ENCODE data around the gene PHF21A.

Gene PHF21A

DNA sequence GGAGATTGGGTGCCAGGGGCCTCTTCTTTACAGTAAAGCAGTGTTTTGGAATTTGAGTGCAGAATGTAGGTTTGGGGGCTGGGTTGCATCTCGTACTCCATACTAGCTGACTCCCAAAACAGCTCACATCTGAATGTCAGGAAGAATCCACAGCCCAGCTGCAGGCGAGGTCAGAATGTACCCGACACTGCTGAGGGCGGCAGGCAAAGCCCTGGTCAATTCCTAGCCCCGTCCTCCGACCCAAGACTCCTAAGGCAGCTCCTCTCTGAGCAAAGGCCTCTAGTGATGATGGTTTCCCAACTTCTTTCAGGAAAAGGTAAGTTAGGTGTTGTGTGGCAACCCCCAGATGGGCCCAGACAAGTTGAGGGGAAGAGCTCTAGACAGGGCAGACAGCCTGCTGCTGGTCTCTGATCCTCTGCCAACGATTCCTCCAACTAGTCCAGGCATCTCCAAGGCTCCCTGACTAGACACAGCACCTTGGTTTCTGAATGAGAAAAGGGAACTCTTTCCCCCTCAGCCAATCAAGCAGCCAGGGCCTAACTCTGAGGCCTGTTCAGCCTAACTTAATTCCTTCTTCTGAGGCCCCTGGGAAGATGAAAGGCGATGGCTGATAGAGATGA lies 190.2 kb downstream of the PHF21A start:
- DNase-seq, result no peak

DNA sequence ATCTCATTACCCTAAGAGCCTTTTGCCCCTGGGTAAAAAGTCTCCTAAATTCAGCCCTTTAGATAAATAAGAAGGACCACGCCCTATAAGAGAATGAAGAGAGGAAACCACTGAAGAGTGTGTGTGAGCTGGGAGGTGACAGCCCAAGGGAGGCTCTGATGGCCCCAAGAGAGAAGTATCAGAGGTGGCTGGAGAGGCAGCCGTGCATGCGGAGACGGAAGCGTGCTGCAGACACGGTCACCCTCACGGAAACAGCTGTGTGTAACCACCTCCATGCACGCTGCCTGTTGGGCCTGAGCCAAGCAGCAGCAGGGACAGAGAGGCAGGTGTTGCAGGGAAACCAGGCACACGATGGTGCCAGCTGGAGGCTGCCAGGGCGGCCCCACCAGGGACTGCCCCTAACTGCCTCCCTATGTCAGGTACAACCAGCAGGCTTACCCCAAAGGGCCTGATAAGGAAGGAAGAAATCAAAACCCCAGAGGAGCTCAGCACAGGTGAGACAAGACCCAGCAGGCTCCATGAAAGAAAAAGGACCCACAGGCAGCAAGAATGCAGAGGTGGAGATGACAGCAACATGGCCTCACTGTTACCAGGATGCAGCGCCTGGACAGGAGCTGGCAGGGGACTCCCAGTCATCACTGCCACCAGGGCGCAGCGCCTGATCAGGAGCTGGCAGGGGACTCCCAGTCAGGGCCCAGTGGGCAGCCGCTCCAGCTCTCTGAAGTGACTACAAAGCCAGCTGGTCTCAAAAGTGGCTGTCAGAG lies 191.0 kb downstream of the PHF21A start:
- DNase-seq, result no peak

DNA sequence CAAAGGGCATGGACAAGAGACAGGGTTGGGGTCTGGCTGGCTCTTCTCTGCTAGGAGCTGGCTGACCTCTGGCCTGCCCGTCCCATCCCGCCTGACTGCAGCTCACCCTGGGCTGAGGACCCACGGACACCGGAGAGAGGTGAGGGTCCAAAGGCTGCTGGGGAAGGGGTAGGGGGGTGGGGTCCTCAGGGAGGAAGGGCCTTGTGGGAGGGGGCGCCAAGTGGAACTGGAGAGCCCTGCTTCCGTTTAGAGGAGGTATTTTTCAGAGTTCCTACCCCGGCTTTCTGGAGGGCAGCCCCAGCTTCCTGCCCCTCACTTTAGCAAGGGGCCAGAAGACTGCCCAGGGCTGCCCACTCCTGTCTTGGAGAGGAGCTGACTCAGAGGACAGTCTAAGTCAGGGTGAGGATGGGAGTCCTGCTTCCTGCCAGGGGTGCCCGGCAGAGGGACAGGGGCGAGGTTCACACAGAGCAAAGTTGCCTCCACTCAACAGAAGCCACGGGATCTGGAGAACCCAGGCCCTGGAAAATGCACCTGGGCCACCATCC lies 191.7 kb downstream of the PHF21A start:
- no peak for DNase-seq

DNA sequence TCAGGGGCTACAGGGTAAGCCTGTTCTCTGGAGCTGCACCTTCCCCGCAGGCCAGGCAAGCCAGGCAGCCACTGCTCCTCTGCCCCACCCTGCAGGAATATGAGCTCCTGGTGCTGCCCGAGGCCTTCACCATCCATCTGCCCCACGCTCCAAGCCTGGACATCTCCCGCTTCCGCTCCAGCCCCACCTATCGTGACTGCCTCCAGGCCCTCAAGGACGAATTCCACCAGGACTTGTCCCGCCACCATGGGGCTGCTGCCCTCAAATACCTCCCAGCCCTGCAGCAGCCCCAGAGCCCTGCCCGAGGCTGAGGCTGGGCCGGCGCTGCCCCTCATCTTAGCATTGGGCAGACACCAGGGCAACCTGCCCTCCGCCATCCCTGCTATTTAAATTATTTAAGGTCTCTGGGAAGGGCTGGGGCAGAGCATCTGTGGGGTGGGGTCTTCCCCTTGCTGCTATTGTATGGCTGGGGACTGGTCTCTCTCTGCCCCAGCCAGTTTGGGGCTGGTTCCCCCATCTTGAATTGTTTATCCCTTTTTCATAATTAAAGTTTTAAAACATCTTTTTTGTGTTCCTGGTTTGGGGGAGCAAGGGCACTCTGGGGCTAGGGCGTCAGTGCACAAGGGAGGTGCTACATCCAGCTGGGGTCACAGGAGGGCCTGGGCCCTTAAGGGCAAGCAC lies 192.6 kb downstream of the PHF21A start:
- DNase-seq, result no peak

DNA sequence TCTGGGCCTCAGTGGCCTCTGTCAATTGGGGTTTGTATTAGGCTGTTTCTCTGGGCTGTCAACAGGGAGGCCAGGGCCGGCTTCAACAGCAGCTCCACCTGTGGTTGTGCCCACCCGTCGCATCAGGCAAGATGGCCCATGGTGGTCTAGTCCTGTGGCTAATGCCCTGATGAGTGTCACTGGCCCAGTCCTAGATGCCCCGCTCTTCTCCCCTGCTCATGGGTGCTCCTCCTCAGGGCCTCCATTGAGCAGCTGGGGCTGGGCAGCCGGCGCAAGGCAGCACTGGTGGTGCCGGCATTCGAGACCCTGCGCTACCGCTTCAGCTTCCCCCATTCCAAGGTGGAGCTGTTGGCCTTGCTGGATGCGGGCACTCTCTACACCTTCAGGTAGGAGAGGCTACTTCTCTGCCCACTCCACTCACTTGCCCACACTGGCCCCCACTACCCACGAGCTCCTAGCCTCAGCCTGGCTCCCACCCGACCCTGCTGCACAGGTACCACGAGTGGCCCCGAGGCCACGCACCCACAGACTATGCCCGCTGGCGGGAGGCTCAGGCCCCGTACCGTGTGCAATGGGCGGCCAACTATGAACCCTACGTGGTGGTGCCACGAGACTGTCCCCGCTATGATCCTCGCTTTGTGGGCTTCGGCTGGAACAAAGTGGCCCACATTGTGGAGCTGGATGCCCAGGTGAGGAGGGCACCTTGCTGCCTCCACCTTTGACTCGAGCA lies 193.4 kb downstream of the PHF21A start:
- no peak for DNase-seq

DNA sequence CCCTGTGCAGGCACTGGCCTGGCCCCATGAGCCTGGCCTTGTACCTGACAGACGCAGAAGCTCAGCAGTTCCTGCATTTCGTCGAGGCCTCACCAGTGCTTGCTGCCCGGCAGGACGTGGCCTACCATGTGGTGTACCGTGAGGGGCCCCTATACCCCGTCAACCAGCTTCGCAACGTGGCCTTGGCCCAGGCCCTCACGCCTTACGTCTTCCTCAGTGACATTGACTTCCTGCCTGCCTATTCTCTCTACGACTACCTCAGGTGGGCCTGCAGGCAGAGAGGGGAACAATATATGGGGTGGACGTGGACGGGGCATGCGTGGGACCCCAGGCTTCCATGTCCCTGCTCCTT lies 193.9 kb downstream of the PHF21A start:
- DNase-seq, result no peak

DNA sequence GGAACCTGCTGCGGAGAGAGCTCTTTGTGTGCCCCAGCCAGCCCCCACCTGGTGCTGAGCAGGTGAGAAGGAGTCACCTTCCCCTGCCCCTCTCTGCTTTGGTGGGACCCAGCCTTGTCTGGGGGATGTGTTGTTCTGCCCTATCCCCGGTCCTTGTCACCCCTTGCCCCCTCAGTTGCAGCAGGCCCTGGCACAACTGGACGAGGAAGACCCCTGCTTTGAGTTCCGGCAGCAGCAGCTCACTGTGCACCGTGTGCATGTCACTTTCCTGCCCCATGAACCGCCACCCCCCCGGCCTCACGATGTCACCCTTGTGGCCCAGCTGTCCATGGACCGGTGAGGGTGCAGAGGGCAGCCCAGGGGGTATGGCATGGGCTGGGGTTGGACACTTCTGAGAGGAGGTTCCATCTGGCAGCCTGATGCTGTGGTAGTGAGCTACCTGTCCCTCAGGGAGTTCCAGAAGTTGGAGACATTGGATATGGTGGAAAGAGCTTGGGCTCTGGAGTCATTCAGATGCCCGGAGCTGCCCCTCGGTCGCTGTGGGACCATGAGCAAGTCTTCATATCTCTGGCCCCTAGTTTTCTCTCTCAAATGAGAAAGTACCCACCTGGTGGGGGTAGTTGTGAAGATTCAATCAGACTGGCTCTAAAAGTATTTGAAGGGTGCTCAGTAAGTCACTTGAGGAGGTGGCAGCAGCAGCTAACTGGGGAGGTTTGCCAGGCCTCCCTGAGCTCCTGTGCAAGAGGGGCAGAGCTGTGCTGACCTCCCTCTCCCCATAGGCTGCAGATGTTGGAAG lies 194.5 kb downstream of the PHF21A start:
- no peak for DNase-seq

DNA sequence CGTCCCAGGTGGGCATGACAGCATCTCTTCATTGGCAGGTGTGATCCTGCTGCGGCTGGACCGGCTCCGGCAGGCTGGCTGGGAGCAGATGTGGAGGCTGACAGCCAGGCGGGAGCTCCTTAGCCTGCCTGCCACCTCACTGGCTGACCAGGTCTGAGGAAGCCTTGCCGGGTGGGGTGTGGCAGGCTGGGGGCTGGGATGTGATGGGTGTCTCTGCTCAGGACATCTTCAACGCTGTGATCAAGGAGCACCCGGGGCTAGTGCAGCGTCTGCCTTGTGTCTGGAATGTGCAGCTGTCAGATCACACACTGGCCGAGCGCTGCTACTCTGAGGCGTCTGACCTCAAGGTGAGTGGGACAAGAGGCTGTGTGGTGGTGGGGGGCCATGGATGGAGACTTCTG lies 195.3 kb downstream of the PHF21A start:
- no peak for DNase-seq

DNA sequence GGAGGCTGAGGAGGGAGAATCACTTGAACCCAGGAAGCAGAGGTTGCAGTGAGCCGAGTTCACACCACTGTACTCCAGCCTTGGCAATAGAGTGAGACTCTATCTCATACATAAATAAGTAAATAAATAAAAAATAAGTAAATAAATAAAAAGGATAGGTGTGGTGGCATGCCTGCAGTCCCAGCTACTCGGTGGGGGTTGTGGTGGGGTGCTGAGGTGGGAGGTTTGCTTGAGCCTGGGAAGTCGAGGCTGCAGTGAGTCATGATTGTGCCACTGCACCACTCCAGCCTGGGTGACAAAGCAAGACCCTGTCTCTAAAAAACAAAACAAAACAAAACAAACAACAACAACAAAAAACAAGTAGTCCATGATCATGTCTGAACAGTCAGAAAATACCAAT lies 195.7 kb downstream of the PHF21A start:
- DNase-seq, result no peak

DNA sequence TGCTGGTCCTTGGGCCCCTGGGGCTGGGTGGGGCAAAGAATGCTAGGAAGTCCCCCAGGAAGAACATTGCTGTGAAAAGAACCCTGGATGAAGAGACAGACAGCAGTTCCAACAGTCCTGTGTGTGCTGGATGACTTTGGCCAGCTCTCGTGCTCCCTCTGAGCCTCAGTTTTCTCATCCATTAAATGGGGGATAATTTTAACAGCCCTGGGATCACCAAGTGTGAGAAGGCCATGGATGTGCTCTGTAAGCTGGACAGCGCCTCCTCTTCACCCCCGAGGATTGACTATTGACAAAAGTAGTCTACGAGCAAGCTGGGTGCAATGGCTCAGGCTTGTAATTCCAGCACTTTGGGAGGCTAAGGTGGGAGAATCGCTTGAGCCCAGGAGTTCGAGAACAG lies 196.3 kb downstream of the PHF21A start:
- no peak for DNase-seq

DNA sequence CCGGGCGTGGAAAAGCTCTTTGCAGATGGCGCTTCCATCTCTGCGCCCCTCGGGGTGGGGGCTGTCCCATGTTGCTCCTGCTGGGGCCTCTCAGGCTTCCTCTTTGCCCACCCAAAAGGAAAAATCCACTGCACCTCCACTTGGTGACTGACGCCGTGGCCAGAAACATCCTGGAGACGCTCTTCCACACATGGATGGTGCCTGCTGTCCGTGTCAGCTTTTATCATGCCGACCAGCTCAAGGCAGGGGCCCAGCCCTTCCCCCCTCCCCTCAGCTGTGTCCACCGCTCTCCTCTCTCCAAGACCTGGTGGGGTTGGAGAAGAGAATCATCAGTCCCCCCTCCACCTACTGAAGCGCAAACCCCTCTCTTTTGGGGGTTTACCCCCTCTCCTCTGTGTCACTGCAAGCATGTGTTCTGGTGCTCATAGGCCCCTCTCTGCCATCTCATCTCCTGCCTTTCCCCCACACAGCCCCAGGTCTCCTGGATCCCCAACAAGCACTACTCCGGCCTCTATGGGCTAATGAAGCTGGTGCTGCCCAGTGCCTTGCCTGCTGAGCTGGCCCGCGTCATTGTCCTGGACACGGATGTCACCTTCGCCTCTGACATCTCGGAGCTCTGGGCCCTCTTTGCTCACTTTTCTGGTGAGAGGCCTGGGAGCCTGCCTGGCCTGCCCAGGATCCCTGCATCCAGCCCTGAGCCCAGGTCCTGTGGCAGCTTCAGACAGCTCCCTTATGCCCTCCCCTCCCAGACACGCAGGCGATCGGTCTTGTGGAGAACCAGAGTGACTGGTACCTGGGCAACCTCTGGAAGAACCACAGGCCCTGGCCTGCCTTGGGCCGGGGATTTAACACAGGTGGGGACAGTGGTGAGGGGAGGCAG lies 197.0 kb downstream of the PHF21A start:
- no peak for DNase-seq

DNA sequence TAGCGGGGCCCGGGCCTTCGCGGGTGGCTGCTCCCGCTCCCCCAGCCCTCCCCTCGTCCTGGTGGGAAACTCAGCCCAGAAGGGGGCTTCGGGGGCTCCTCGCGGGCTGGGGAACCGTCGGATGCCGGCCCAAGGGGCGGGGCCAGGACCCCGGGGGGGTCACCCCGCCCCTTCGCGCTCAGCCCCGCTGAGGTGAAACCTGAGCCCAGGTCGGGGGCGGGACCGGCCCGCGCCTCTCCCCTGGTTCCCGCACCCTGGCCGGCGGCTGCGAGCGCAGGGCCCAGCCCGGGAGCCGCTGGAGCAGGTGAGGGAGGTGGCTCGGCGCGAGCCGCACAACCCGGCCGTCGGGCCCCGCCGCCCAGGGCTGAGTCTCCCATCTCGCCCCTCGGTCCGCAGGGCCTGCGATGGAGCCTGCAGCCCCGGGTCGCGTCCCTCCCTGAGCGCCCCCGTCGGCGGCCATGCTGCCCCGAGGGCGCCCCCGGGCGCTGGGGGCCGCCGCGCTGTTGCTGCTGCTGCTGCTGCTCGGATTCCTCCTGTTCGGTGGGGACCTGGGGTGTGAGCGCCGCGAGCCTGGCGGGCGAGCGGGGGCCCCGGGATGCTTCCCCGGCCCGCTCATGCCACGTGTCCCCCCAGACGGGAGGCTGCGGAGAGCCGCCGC lies 198.7 kb downstream of the PHF21A start, which contains the start of gene LARGE2:
LARGE2 (plus strand) TSS at position 232 of the 658 bp plus-strand sequence; CDS start at position 459, 227 bp downstream.
- peak; percentile 32 for DNase-seq

DNA sequence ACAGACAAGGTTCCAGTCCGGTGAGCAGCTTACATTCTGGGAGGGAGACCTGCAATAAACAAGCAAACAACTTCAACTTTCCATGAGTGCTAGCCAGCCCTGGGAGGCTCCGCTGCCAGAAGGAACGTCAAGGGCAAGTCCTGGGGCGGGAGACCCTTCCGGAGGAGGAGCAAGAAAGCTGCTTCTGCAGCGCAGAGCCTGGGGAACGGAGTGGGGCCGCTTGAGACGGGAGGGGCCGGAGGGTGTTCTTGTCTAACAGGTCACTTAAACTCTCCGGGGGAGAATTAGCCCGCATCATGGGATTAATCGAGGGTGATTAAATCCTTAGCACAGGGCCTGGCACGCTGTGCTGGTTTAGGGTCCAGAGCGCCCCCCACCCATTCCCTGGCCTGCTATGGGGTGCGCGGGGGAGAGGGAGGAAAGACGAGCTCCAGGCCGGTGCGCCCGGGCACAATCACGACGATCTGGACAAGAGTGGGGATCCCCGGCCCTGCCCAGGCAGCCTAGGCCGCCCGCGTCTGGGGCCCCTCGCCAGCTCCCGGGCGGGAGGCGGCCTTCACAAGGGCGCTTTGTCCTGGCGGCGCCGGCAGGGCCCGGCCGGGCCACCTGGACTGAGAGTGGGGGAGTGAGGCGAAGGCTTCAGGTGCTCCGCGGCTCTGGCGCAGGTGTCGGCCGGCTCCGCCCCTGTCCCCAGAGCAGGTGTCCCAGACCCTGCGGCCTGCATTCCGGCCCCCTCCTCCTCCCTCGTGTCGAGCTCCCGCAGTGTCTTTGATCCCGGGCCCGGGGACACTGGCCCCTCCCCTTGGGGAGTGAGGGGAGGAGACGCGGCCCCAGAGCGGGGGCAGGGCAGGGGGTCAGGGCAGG lies 199.5 kb downstream of the PHF21A start:
- DNase-seq, result no peak

DNA sequence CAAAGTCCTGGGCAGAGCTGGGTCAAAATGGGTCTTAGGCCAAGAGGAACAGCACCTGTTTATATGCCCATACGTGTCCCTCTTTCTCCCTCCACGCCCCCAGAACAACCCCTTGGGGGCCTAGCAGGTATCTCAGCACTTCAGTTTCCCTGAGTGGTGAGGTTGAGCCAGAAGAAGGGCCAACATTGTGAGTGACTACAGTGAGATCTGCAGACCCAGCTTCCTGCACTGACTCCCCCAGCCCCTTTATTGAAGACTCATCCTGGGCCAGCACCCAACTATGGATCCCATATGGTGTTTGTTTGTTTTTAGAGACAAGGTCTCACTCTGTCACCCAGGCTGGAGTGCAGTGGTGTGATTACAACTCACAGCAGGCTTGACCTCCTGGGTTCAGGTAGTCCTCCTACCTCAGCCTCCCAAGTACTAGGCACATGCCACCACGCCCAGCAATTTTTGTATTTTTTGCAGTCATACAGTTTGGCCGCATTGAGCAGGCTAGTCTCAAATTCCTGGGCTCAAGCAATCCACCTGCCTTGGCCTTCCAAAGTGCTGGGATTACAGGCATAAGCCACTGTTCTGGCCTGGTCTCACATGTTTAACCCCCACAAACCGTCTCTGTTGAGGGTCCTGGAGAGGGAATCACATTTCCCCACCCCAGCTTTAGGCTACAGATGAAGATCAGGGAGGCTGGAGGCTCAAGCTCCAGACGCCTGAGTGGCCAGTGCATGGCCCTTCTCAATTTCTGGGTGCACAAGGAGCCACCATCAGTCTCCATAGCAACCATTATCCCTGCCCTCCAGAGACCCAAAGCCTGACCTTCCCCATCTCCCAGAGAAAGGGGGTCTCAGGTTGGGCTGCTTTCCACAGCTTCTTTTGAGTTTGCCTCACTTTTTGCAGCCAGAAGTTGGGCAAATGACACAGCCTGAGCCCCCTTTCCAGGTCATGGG lies 200.4 kb downstream of the PHF21A start:
- DNase-seq, result no peak

DNA sequence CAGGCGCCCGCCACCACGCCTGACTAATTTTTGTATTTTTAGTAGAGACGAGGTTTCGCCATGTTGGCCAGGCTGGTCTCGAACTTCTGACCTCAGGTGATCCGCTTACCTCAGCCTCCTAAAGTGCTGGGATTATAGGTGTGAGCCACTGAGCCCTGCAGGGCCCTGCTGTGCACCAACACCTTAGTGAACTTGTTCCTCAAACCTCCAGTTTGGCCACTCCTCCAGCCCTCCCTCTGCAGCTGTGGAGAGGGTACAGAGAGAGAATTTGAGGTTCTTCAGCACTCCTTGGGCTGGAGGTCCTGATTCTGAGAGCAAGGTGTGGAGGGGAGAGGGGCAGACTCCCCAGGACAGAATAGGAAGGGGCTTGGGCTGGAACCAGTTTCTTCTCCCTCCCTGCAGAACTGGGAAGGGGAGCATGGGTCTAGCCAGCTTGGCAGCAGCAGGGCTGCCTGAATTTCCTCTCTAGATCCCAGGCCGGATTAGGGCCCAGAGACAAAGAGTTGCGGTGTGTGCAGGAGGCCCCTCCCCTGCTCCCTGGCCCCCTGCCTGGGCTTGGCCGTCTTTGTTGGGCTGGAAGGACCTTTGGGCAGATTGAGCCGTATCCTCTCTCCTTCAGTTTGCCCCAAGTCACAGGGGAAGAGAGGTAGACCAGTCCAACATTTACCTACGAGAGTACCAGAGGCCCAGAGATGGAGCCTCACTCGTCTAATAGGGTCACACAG lies 201.3 kb downstream of the PHF21A start:
- DNase-seq, result no peak

DNA sequence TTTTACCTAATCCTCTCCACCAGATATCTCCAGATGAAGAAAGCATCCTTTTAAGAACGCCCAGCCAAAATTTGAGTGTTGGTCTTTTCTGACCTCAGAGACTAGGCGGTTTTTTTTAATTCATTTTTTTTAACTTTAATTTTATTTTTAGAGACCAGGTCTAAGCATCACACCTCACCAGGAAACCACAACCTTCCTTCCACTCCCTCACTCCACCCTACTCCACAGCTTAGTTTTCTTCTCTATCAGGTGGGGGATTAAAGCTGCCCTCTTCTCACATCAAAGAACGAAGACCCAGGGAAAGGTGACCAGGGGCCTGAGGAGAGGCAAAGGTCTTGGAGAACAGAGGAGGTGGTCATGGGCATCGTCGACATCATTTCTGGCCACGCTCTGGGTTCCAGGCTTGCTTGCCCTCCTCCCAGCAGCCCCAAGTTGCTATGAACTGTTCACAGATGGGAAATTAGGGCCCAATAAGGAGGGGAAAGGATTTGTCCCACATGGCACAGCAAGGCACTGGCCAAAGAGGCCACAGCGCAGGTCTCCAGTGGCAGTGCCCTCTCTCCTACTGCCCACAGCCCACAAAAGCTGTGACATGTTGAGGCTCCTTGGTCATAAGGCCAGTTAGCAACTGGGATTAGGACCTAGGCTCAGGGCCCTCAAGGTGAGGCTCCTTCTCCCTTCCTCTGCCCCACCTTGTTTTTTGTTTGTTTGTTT lies 202.1 kb downstream of the PHF21A start:
- no peak for DNase-seq

DNA sequence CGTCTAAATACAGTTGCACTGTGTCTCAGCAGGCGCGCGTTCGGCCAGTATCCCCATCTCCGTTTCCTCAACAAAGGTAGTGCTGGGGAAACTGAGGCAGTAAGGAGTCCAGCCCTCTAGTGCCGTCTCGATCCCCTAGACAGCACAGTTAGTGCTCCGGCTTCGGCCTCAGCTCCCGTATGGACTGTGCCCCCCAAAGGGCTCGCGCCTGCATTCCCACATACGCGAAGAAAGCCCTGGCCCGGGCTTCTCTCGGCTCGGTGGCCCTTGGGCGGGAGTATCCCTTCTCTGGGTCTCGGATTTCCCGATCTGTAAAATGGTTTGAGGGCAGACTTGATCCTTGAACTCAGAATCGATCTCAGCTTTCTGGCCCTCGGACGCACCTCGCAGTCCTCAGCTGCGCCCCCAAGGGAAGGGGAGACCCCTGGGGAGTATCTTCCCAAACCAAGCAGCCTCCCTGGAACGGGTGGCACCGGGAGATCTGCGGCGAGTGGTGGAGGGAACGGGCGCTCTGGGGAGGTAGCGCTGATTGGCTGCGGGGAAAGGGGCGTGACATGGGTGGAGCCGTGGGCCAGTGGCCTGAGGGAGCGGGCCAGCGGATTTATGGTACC lies 202.8 kb downstream of the PHF21A start:
- peak; percentile 76 for DNase-seq
